Nephron (organoid): Measurements from ENCODE around the gene FAM227A.
"Not testable (repeated sequence)": the region's sequence is repeated elsewhere in the genome, so short reads cannot be mapped to it uniquely, and the experiment has no call there.

Experiments
- H3K27ac Mint-ChIP-seq, 3 experiments: 2 replicates each; pipeline ENCODE4 v1.8.0; 2020; ENCODE audit warnings: mixed read lengths in 3 of 3, mild to moderate bottlenecking in 2 of 3, moderate library complexity in 1 of 3
- H3K27me3 Mint-ChIP-seq: 2 replicates; pipeline ENCODE4 v1.8.0; 2021; ENCODE audit warnings: low read depth, mild to moderate bottlenecking, moderate library complexity, mixed read lengths
- H3K36me3 Mint-ChIP-seq: 2 replicates; pipeline ENCODE4 v1.8.0; 2020; ENCODE audit warnings: low read depth, mixed read lengths
- H3K4me1 Mint-ChIP-seq: 2 replicates; pipeline ENCODE4 v1.8.0; 2020; ENCODE audit warnings: mixed read lengths
- H3K4me3 Mint-ChIP-seq, 3 experiments: 2 replicates each; pipeline ENCODE4 v1.8.0; 2020; ENCODE audit warnings: mild to moderate bottlenecking in 3 of 3, mixed read lengths in 3 of 3, moderate library complexity in 2 of 3
- H3K9me3 Mint-ChIP-seq: 2 replicates; pipeline ENCODE4 v1.8.0; 2020; ENCODE audit warnings: mixed read lengths
- TF ChIP-seq, protein P1 (sequence below), 3 experiments: fragments of 200-600 bp; sonication (generic); IDR thresholded peaks; one replicate each; pipeline ENCODE4 v1.5.0; 2021; ENCODE audit warnings: antibody characterized with exemption in 3 of 3; ENCODE audit not compliant: unreplicated experiment in 3 of 3

FAM227A gene

DNA sequence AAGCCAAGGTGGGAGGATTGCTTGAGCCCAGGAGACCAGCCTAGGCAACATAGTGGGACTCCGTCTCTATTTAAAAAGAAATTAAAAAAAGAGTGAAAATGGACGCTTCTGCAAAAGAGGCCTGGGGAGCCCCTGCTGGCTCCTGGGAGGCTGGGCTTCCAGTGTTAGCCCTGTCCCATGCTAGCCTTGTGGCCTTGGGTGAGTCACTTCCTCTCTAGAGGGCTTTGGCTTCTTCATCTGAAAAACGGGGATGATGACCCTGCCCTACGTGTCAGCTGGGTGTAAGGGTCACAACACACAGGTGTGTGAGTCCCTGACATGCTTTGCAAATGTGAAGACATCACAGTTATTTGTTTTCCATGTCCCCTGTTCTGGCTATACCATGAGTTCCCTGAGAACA is 32.8 kb downstream of the FAM227A start:
- Mint-ChIP-seq H3K4me3 (no peak overlapping the region), H3K27ac (no peak overlapping the region), H3K9me3 (peaks cover 7% of the 10 kb centered on the region), H3K27me3 (peaks cover 3% of the 10 kb centered on the region), H3K4me1 (no peaks in the 10 kb centered on the region), H3K36me3 (peaks cover 43% of the 10 kb centered on the region)
- TF ChIP-seq, protein P1, sequence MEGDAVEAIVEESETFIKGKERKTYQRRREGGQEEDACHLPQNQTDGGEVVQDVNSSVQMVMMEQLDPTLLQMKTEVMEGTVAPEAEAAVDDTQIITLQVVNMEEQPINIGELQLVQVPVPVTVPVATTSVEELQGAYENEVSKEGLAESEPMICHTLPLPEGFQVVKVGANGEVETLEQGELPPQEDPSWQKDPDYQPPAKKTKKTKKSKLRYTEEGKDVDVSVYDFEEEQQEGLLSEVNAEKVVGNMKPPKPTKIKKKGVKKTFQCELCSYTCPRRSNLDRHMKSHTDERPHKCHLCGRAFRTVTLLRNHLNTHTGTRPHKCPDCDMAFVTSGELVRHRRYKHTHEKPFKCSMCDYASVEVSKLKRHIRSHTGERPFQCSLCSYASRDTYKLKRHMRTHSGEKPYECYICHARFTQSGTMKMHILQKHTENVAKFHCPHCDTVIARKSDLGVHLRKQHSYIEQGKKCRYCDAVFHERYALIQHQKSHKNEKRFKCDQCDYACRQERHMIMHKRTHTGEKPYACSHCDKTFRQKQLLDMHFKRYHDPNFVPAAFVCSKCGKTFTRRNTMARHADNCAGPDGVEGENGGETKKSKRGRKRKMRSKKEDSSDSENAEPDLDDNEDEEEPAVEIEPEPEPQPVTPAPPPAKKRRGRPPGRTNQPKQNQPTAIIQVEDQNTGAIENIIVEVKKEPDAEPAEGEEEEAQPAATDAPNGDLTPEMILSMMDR (IDR thresholded peaks at IDR 0.05; ENCODE audit: unreplicated experiment in 3 of 3), result no peak

DNA sequence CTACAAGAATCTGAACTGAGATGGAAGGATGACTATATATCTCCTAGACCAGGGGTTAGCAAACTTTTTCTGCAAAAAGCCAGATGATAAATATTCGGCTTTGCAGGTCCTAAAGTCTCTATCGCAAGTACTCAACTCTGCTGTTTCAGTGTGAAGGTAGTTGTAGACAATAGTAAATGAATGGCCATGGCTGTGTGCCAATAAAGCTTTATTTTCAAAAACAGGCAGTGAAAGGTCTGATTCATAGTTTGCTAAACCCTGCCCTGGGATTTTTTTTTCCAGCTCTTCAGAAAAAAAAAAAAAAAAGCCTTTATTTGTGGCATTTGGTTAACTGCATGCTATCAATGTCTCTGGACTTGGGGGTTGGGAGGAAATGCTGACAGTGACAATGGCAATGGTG is 37.5 kb downstream of the FAM227A start:
- TF ChIP-seq, protein P1 (IDR thresholded peaks at IDR 0.05; ENCODE audit: unreplicated experiment in 3 of 3), result no peak
- Mint-ChIP-seq H3K9me3 (peaks cover 8% of the 10 kb centered on the region), H3K36me3 (peaks cover 61% of the 10 kb centered on the region), H3K4me3 (no peak overlapping the region), H3K27ac (no peak overlapping the region), H3K27me3 (peaks cover 3% of the 10 kb centered on the region), H3K4me1 (no peaks in the 10 kb centered on the region)

DNA sequence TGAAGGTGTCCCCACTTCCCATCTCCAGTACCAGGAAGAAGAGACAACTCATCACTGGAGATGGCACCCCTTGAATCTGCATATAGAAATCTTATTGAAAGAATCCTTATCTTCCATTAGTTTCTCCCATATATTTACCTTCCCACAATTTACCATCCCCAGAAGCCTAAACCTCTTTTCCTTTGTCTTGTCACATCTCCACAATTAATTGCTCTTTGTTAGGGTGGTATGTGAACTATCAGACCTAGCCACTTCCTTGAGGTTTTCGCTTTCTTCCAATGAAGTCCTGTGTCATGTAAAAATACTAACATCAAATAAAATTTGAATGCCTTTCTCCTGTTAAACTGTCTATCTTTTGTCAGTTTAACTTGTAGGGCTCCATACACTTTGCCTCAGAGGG is 37.9 kb downstream of the FAM227A start:
- no peaks in the 10 kb centered on the region for H3K4me1 Mint-ChIP-seq
- TF ChIP-seq, protein P1 (IDR thresholded peaks at IDR 0.05; ENCODE audit: unreplicated experiment in 3 of 3), result no peak
- no peak overlapping the region for H3K4me3 Mint-ChIP-seq
- no peak overlapping the region for H3K27ac Mint-ChIP-seq
- H3K27me3 Mint-ChIP-seq, result peaks cover 3% of the 10 kb centered on the region
- H3K9me3 Mint-ChIP-seq, result peaks cover 8% of the 10 kb centered on the region
- peaks cover 63% of the 10 kb centered on the region for H3K36me3 Mint-ChIP-seq

DNA sequence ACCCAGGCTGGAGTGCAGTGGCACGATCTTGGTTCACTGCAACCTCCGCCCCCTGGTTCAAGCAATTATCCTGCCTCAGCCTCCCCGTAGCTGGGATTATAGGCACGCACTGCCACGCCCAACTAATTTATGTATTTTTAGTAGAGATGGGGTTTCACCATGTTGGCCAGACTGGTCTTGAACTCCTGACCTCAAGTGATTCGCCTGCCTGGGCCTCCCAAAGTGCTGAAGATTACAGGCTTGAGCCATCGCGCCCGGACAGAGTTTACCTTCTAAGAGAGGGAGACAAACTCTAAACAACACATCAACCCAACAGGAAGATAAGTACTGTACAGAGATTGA is 41.2 kb downstream of the FAM227A start:
- H3K27ac Mint-ChIP-seq, H3K4me1 Mint-ChIP-seq, H3K9me3 Mint-ChIP-seq, H3K27me3 Mint-ChIP-seq, H3K4me3 Mint-ChIP-seq: not testable (repeated sequence)
- peaks cover 68% of the 10 kb centered on the region for H3K36me3 Mint-ChIP-seq

DNA sequence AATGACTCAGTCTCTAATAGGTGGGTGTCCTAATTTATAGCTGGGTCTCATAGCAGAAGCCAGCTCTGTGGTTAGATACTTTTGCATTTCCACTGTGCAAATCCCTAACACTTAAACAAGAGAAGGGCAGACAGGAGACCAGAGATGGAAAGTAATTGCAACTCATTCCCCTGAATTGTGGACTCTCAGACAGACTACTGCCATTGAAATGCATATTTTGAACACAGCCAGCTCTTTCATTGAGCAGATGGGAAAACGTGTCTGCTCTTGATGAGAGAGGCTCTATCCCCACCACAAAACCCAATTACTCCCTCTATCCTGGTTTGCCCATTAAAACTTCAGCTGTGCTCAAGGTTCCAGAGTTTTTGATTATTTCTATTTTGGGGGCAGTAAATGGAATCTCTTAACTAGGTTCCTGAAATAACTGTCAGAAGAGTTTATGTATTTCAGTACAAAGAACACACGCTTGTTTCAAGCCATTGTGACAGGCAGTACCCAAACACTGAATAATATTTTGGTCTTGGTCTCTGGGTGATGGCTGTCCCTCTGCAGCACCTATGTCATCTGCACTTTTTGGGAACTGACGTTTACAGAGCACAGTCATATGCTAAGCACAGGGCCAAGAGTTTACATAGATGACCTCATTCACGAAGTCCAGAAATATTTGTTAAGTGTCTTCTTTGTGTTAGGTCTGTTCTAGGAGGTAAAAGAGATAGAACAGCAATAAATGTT is 41.7 kb downstream of the FAM227A start:
- Mint-ChIP-seq H3K4me3 (no peak overlapping the region), H3K36me3 (peaks cover 64% of the 10 kb centered on the region), H3K27ac (no peak overlapping the region), H3K9me3 (peaks cover 6% of the 10 kb centered on the region), H3K27me3 (peaks cover 3% of the 10 kb centered on the region), H3K4me1 (peaks cover under 1% of the 10 kb centered on the region)
- TF ChIP-seq, protein P1 (IDR thresholded peaks at IDR 0.05; ENCODE audit: unreplicated experiment in 3 of 3), result no peak

DNA sequence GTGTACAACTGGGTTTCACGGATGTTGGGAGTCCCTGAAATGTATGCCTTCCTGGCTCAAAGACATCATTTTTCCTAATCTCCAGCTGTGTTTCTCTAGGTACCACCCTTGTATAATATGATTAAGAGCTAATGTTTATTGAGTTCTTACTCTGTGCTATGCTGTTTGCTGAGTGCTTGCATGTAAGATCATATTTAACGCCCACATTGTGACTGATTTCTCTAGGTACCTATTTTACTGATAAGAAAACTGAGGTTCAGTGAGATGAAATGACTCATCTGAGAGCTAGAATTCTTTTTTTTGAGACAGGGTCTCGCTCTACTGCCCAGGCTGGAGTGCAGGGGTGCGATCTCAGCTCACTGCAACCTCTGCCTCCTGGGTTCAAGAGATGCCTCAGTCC is 42.6 kb downstream of the FAM227A start:
- no peak overlapping the region for H3K4me3 Mint-ChIP-seq
- no peak overlapping the region for H3K27ac Mint-ChIP-seq
- peaks cover 60% of the 10 kb centered on the region for H3K36me3 Mint-ChIP-seq
- peaks cover 3% of the 10 kb centered on the region for H3K9me3 Mint-ChIP-seq
- H3K4me1 Mint-ChIP-seq, result peaks cover 6% of the 10 kb centered on the region
- TF ChIP-seq, protein P1 (IDR thresholded peaks at IDR 0.05; ENCODE audit: unreplicated experiment in 3 of 3), result no peak
- peaks cover 3% of the 10 kb centered on the region for H3K27me3 Mint-ChIP-seq
